H9 (cell line): ENCODE data around the gene LINGO4. TPM values are rescaled to one million over a fixed set of nuclear protein-coding genes. Genes with fewer than 3 reads are reported as not detected.

Experiments
- DNase-seq: peaks from one replicate; pipeline ENCODE4 v3.0.0-alpha.2; 2017
- H2AFZ ChIP-seq: one replicate; pipeline ENCODE4 v1.6.1; 2013; ENCODE audit warnings: mild to moderate bottlenecking, low read length, control low read depth, moderate library complexity
- H2AK5ac ChIP-seq: 2 replicates; pipeline ENCODE4 v1.6.1; 2013; ENCODE audit warnings: low read length, control low read depth, mixed read lengths; ENCODE audit not compliant: insufficient read length
- H2BK120ac ChIP-seq: one replicate; pipeline ENCODE4 v1.6.1; 2013; ENCODE audit warnings: low read depth, mild to moderate bottlenecking, low read length, control low read depth, inconsistent platforms; ENCODE audit not compliant: poor library complexity, severe bottlenecking
- H2BK12ac ChIP-seq: 2 replicates; pipeline ENCODE4 v1.6.1; 2013; ENCODE audit warnings: low read length, control low read depth, mixed read lengths, low read depth; ENCODE audit not compliant: insufficient read length
- H2BK15ac ChIP-seq: 2 replicates; pipeline ENCODE4 v1.6.1; 2013; ENCODE audit warnings: low read depth, low read length, control low read depth
- H2BK20ac ChIP-seq: one replicate; pipeline ENCODE4 v1.6.1; 2013; ENCODE audit warnings: low read depth, mild to moderate bottlenecking, low read length, control low read depth, inconsistent platforms; ENCODE audit not compliant: poor library complexity, severe bottlenecking
- H2BK5ac ChIP-seq: 2 replicates; pipeline ENCODE4 v1.6.1; 2013; ENCODE audit warnings: low read length, control low read depth, mixed read lengths; ENCODE audit not compliant: insufficient read length
- H3K14ac ChIP-seq: 2 replicates; pipeline ENCODE4 v1.6.1; 2013; ENCODE audit warnings: low read length, control low read depth; ENCODE audit not compliant: insufficient read depth
- H3K18ac ChIP-seq: 2 replicates; pipeline ENCODE4 v1.6.1; 2013; ENCODE audit warnings: low read depth, mild to moderate bottlenecking, mixed read lengths, low read length, control low read depth; ENCODE audit not compliant: insufficient read length
- H3K23ac ChIP-seq: 2 replicates; pipeline ENCODE4 v1.6.1; 2013; ENCODE audit warnings: low read length, control low read depth, mixed read lengths, low read depth; ENCODE audit not compliant: insufficient read length
- H3K23me2 ChIP-seq: 2 replicates; pipeline ENCODE4 v1.6.1; 2013; ENCODE audit warnings: low read depth, mild to moderate bottlenecking, mixed read lengths, low read length, control low read depth; ENCODE audit not compliant: insufficient read length, poor library complexity, severe bottlenecking
- H3K27ac ChIP-seq: 2 replicates; pipeline ENCODE4 v1.5.1; 2013; ENCODE audit warnings: low read length, control low read depth, mixed read lengths, low read depth; ENCODE audit not compliant: insufficient read length
- H3K27me3 ChIP-seq: 2 replicates; pipeline ENCODE4 v1.6.1; 2013; ENCODE audit warnings: low read length, control low read depth, inconsistent platforms; ENCODE audit not compliant: insufficient read depth
- H3K4ac ChIP-seq: 2 replicates; pipeline ENCODE4 v1.6.1; 2013; ENCODE audit warnings: low read depth, mild to moderate bottlenecking, control low read depth, inconsistent platforms, low read length, moderate library complexity
- H3K4me1 ChIP-seq: 2 replicates; pipeline ENCODE4 v1.6.1; 2013; ENCODE audit warnings: low read length, control low read depth, inconsistent platforms; ENCODE audit not compliant: insufficient read depth
- H3K4me2 ChIP-seq: 2 replicates; pipeline ENCODE4 v1.6.1; 2013; ENCODE audit warnings: low read length, control low read depth, mixed read lengths; ENCODE audit not compliant: insufficient read length, insufficient read depth
- H3K56ac ChIP-seq: 2 replicates; pipeline ENCODE4 v1.6.1; 2013; ENCODE audit warnings: low read depth, mild to moderate bottlenecking, mixed read lengths, low read length, control low read depth; ENCODE audit not compliant: insufficient read length
- H3K79me1 ChIP-seq: 2 replicates; pipeline ENCODE4 v1.6.1; 2013; ENCODE audit warnings: low read depth, mild to moderate bottlenecking, moderate library complexity, low read length, control low read depth, inconsistent platforms; ENCODE audit not compliant: insufficient read depth, poor library complexity, severe bottlenecking
- H3K79me2 ChIP-seq: 2 replicates; pipeline ENCODE4 v1.6.1; 2013; ENCODE audit warnings: low read length, control low read depth, inconsistent platforms; ENCODE audit not compliant: insufficient read depth
- H3K9ac ChIP-seq: 2 replicates; pipeline ENCODE4 v1.6.1; 2013; ENCODE audit warnings: low read length, control low read depth, mixed read lengths; ENCODE audit not compliant: insufficient read length; ENCODE audit errors: extremely low read depth
- H3K9me3 ChIP-seq: one replicate; pipeline ENCODE4 v1.6.1; 2013; ENCODE audit warnings: low read depth, low read length, inconsistent platforms; ENCODE audit not compliant: control insufficient read depth
- H3T11ph ChIP-seq: one replicate; pipeline ENCODE4 v1.6.1; 2013; ENCODE audit warnings: mild to moderate bottlenecking, low read length, control low read depth, inconsistent platforms
- H4K20me1 ChIP-seq: one replicate; pipeline ENCODE4 v1.6.1; 2013; ENCODE audit not compliant: control insufficient read depth, insufficient read length, insufficient read depth
- H4K5ac ChIP-seq: 2 replicates; pipeline ENCODE4 v1.6.1; 2013; ENCODE audit warnings: low read depth, mild to moderate bottlenecking, mixed read lengths, low read length, control low read depth; ENCODE audit not compliant: insufficient read length
- H4K8ac ChIP-seq: replicated peaks from 2 replicates; pipeline ENCODE4 v1.6.1; 2013; ENCODE audit warnings: low read length, control low read depth, mixed read lengths, low read depth; ENCODE audit not compliant: insufficient read length
- H4K91ac ChIP-seq: 2 replicates; pipeline ENCODE4 v1.6.1; 2013; ENCODE audit warnings: low read depth, mild to moderate bottlenecking, moderate library complexity, mixed read lengths, low read length, control low read depth; ENCODE audit not compliant: insufficient read length
- H3K27ac Mint-ChIP-seq, 3 experiments: 2 replicates in 2 of 3; 3 replicates in 1 of 3; pipeline ENCODE4 v1.8.0; 2020 to 2021; ENCODE audit warnings: mixed read lengths in 3 of 3, mild to moderate bottlenecking in 1 of 3, moderate library complexity in 1 of 3
- H3K27me3 Mint-ChIP-seq: 2 replicates; pipeline ENCODE4 v1.8.0; 2021; ENCODE audit warnings: low read depth, mild to moderate bottlenecking, moderate library complexity, mixed read lengths
- H3K36me3 Mint-ChIP-seq, 3 experiments: 2 replicates in 2 of 3; 3 replicates in 1 of 3; pipeline ENCODE4 v1.8.0; 2020 to 2021; ENCODE audit warnings: low read depth in 3 of 3, mixed read lengths in 3 of 3; ENCODE audit not compliant: insufficient read depth in 1 of 3
- H3K4me1 Mint-ChIP-seq, 2 experiments: 2 replicates each; pipeline ENCODE4 v1.8.0; 2020; ENCODE audit warnings: mixed read lengths in 2 of 2
- H3K4me3 Mint-ChIP-seq, 2 experiments: 2 replicates in 1 of 2; 3 replicates in 1 of 2; pipeline ENCODE4 v1.8.0; 2020 to 2021; ENCODE audit warnings: mild to moderate bottlenecking in 2 of 2, mixed read lengths in 2 of 2, moderate library complexity in 1 of 2
- H3K9me3 Mint-ChIP-seq, 2 experiments: 2 replicates in 1 of 2; 3 replicates in 1 of 2; pipeline ENCODE4 v1.8.0; 2020; ENCODE audit warnings: mild to moderate bottlenecking in 2 of 2, mixed read lengths in 2 of 2, moderate library complexity in 1 of 2
- WGBS: extraction: QIAGEN DNeasy Blood & Tissue Kit; methylation state at CpG from one replicate; pipeline ENCODE4 v1.1.7; 2013; ENCODE audit warnings: missing lambda C conversion rate, low lambda C conversion rate, mixed read lengths; ENCODE audit not compliant: insufficient read length; ENCODE audit errors: extremely low coverage; 5-methylcytosine and 5-hydroxymethylcytosine counted together
- total RNA-seq: library from RNA; stranded (reverse); gene quantifications from 2 replicates; pipeline ENCODE4 v1.2.1, GENCODE V29; 2021
- TF ChIP-seq, protein P1 (sequence below): fragments of 200-600 bp; sonication (generic); conservative IDR thresholded peaks from 3 replicates; pipeline ENCODE4 v1.8.0; 2021; ENCODE audit warnings: antibody characterized with exemption, mild to moderate bottlenecking

The LINGO4 gene
- total RNA-seq, 1 experiment from 2014 or later: not detected

DNA sequence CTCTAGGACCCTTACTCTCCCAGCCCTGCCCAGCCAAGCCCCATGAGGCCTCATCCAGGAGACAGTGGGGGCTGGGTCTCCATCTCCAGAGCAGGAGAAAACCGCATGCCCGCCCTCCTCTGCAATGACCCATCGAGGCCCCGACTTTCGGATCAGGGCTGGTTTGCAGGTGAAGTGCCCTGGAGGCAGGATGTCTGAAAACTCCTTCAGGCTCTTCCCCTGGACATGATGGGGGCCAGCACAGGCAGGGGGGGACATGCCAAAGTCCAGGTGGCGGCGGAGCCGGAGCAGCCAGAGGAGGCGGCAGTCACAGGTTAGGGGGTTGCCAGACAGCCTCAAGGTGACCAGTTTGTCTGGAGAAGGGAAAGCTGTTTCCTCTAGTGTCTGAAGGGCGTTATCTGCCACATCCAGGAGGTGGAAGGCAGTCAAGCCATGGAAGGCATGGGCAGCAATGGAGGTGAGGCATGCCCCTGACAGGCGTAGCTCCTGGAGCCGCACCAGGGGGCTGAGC lies 3.9 kb downstream of the LINGO4 start:
- H3K9me3 ChIP-seq: no peaks in the 10 kb centered on the region
- no peak overlapping the region for H3K18ac ChIP-seq
- H3K4me1 Mint-ChIP-seq: peaks cover 3 to 16% of the 10 kb centered on the region in 2 experiments; a peak in 3 of 4 replicates
- H3K4ac ChIP-seq: no peak overlapping the region
- H3K4me2 ChIP-seq: no peak overlapping the region
- no peak overlapping the region for H3K56ac ChIP-seq
- H2AFZ ChIP-seq: no peak overlapping the region
- no peak overlapping the region for H3K4me3 Mint-ChIP-seq
- TF ChIP-seq, protein P1, sequence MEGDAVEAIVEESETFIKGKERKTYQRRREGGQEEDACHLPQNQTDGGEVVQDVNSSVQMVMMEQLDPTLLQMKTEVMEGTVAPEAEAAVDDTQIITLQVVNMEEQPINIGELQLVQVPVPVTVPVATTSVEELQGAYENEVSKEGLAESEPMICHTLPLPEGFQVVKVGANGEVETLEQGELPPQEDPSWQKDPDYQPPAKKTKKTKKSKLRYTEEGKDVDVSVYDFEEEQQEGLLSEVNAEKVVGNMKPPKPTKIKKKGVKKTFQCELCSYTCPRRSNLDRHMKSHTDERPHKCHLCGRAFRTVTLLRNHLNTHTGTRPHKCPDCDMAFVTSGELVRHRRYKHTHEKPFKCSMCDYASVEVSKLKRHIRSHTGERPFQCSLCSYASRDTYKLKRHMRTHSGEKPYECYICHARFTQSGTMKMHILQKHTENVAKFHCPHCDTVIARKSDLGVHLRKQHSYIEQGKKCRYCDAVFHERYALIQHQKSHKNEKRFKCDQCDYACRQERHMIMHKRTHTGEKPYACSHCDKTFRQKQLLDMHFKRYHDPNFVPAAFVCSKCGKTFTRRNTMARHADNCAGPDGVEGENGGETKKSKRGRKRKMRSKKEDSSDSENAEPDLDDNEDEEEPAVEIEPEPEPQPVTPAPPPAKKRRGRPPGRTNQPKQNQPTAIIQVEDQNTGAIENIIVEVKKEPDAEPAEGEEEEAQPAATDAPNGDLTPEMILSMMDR: no peak
- H3K9ac ChIP-seq: no peak overlapping the region
- H2BK120ac ChIP-seq: no peak overlapping the region
- H3K79me1 ChIP-seq: no peaks in the 10 kb centered on the region
- DNase-seq: no peak
- WGBS: no CpG with 5 or more reads among the region's 12 CpGs
- no peaks in the 10 kb centered on the region for H3K36me3 Mint-ChIP-seq
- H4K8ac ChIP-seq: no peak overlapping the region
- no peaks in the 10 kb centered on the region for H3K23me2 ChIP-seq
- no peak overlapping the region for H2BK15ac ChIP-seq
- no peak overlapping the region for H3T11ph ChIP-seq
- H2BK12ac ChIP-seq: no peak overlapping the region
- no peaks in the 10 kb centered on the region for H3K9me3 Mint-ChIP-seq
- H3K4me1 ChIP-seq: no peaks in the 10 kb centered on the region
- no peak overlapping the region for H2BK20ac ChIP-seq
- H3K79me2 ChIP-seq: no peaks in the 10 kb centered on the region
- no peak overlapping the region; the same call in 1 of the 2 replicates for H3K14ac ChIP-seq
- H4K5ac ChIP-seq: no peak overlapping the region
- H3K27ac ChIP-seq: no peak overlapping the region
- H3K27me3 ChIP-seq: no peaks in the 10 kb centered on the region
- H2BK5ac ChIP-seq: no peak overlapping the region
- no peaks in the 10 kb centered on the region for H4K20me1 ChIP-seq
- peaks cover 11% of the 10 kb centered on the region for H3K27me3 Mint-ChIP-seq
- no peak overlapping the region for H2AK5ac ChIP-seq
- H4K91ac ChIP-seq: no peak overlapping the region
- H3K23ac ChIP-seq: no peak overlapping the region
- H3K27ac Mint-ChIP-seq: no peak overlapping the region; a peak in 1 of 7 replicates
